HCT116 (cell line): Measurements from ENCODE around the gene LHPP. TPM values are rescaled to one million over a fixed set of nuclear protein-coding genes. Genes with fewer than 3 reads are reported as not detected.

Source experiments
- ATAC-seq: fragments of 200-7000 bp; cut with Tn5 transposase; 2 replicates; pipeline ENCODE4 v1.9.1; 2020; ENCODE audit warnings: mild to moderate bottlenecking, moderate library complexity
- BruUV-seq: library from RNA; stranded (reverse); fragments of 400-500 nt; replicated peaks from 2 replicates; lab custom pipeline; 2021; lab: Mats Ljungman, UMichigan
- CTCF ChIA-PET: fragments of 300-600 bp; sonication (Branson Sonifier 250); formaldehyde crosslinking; loops from one replicate; lab custom pipeline; 2021; ENCODE audit warnings: antibody characterized with exemption; lab: Charles Lee
- POLR2A ChIA-PET: fragments of 300-600, 350-600 bp; sonication (Branson Sonifier 250); formaldehyde crosslinking; loops from one replicate; lab custom pipeline; 2021; ENCODE audit warnings: antibody characterized with exemption; lab: Charles Lee
- RAD21 ChIA-PET, 2 experiments: fragments of 300-600 bp; sonication (Branson Sonifier 250); formaldehyde crosslinking; loops; one replicate each; lab custom pipeline; 2023; ENCODE audit warnings: low total read pairs in 2 of 2; ENCODE audit not compliant: uncharacterized antibody in 2 of 2, unreplicated experiment in 2 of 2, low non-redundant PET in 1 of 2; lab: Charles Lee
- DNase-seq: peaks from one replicate; pipeline ENCODE4 v3.0.0-alpha.2; 2010; ENCODE audit warnings: low read depth, low spot score
- H2AFZ ChIP-seq: fragments of 200-600 bp; shearing (Covaris generic), sonication (generic); 2 replicates; pipeline ENCODE4 v1.6.1; 2017; ENCODE audit warnings: low read depth, mixed run types, mixed read lengths, antibody characterized with exemption, low read length; ENCODE audit not compliant: poor library complexity, severe bottlenecking
- H3K27ac ChIP-seq: 2 replicates; pipeline ENCODE4 v1.5.1; 2012; ENCODE audit warnings: low read depth, low read length
- H3K27me3 ChIP-seq: fragments of 200-600 bp; sonication (generic); 2 replicates; pipeline ENCODE4 v1.6.1; 2016; ENCODE audit warnings: mixed run types, low read length, mixed read lengths; ENCODE audit not compliant: insufficient read depth
- H3K36me3 ChIP-seq, 2 experiments: fragments of 200-500 bp in 1 of 2; fragments of 200-600 bp in 1 of 2; sonication (Bioruptor generic) in 1 of 2; sonication (generic) in 1 of 2; 2 replicates each; pipeline versions ENCODE4 v1.5.1 to v1.6.1; 2014 to 2016; ENCODE audit warnings: low read length in 2 of 2, inconsistent platforms in 1 of 2, mixed read lengths in 1 of 2, mixed run types in 1 of 2; ENCODE audit not compliant: insufficient read depth in 2 of 2, control insufficient read depth in 1 of 2
- H3K4me1 ChIP-seq, 2 experiments: fragments of 200-600 bp in 1 of 2; sonication (generic) in 1 of 2; 2 replicates each; pipeline versions ENCODE4 v1.5.1 to v1.6.1; 2012 to 2017; ENCODE audit warnings: low read length in 2 of 2, inconsistent platforms in 1 of 2, mild to moderate bottlenecking in 1 of 2, mixed read lengths in 1 of 2, mixed run types in 1 of 2, moderate library complexity in 1 of 2; ENCODE audit not compliant: insufficient read depth in 2 of 2, control insufficient read depth in 1 of 2
- H3K4me2 ChIP-seq: fragments of 200-600 bp; sonication (generic); 2 replicates; pipeline ENCODE4 v1.6.1; 2017; ENCODE audit warnings: mixed run types, low read length, mixed read lengths
- H3K4me3 ChIP-seq, 2 experiments: fragments of 200-600 bp in 1 of 2; sonication (generic) in 1 of 2; replicated peaks in 1 of 2; 2 replicates each; pipeline ENCODE4 v1.5.1; 2011 to 2016; ENCODE audit warnings: low read length in 2 of 2, control low read depth in 1 of 2, low read depth in 1 of 2, mild to moderate bottlenecking in 1 of 2, mixed read lengths in 1 of 2, mixed run types in 1 of 2
- H3K79me2 ChIP-seq: fragments of 200-600 bp; sonication (generic); 2 replicates; pipeline ENCODE4 v1.6.1; 2017; ENCODE audit warnings: mild to moderate bottlenecking, mixed run types, low read length, moderate library complexity, mixed read lengths; ENCODE audit not compliant: insufficient read depth
- H3K9ac ChIP-seq: fragments of 200-600 bp; sonication (generic); 2 replicates; pipeline ENCODE4 v1.6.1; 2016; ENCODE audit warnings: low read length, mixed read lengths
- H3K9me2 ChIP-seq: fragments of 200-600 bp; sonication (generic), shearing (Covaris generic); 2 replicates; pipeline ENCODE4 v1.6.1; 2017; ENCODE audit warnings: mixed run types, mild to moderate bottlenecking, moderate library complexity; ENCODE audit not compliant: insufficient read depth
- H3K9me3 ChIP-seq, 2 experiments: fragments of 200-500 bp in 1 of 2; fragments of 200-600 bp in 1 of 2; sonication (Bioruptor generic) in 1 of 2; sonication (generic) in 1 of 2; 2 replicates each; pipeline ENCODE4 v1.6.1; 2014 to 2017; ENCODE audit warnings: low read length in 2 of 2, mixed read lengths in 2 of 2, inconsistent platforms in 1 of 2, low read depth in 1 of 2, mild to moderate bottlenecking in 1 of 2, mixed run types in 1 of 2, moderate library complexity in 1 of 2; ENCODE audit not compliant: control insufficient read depth in 1 of 2, insufficient read depth in 1 of 2
- H4K20me1 ChIP-seq: fragments of 200-600 bp; sonication (generic), shearing (Covaris generic); 2 replicates; pipeline ENCODE4 v1.6.1; 2017; ENCODE audit warnings: mixed run types, mild to moderate bottlenecking, moderate library complexity; ENCODE audit not compliant: insufficient read depth
- CEBPB ChIP-seq: IDR thresholded peaks from 2 replicates; pipeline ENCODE4 v1.6.1; 2012; ENCODE audit warnings: low read depth
- EGR1 ChIP-seq: IDR thresholded peaks from 2 replicates; pipeline ENCODE4 v1.6.1; 2012; ENCODE audit warnings: low read depth
- FOSL1 ChIP-seq: IDR thresholded peaks from 2 replicates; pipeline ENCODE4 v1.6.1; 2012; ENCODE audit warnings: low read depth
- POLR2A ChIP-seq: IDR thresholded peaks from 2 replicates; pipeline ENCODE4 v1.7.0; 2011; ENCODE audit warnings: borderline replicate concordance; ENCODE audit not compliant: insufficient read depth, insufficient read length; ENCODE audit errors: extremely low read depth
- RAD21 ChIP-seq: IDR thresholded peaks from 2 replicates; pipeline ENCODE4 v1.6.1; 2012; ENCODE audit warnings: low read depth, mild to moderate bottlenecking
- SRF ChIP-seq: IDR thresholded peaks from 2 replicates; pipeline ENCODE4 v1.6.1; 2012; ENCODE audit warnings: low read depth
- TCF7L2 ChIP-seq: IDR thresholded peaks from 2 replicates; pipeline ENCODE4 v1.7.0; 2011; ENCODE audit warnings: borderline replicate concordance, inconsistent platforms; ENCODE audit not compliant: insufficient read depth, insufficient read length; ENCODE audit errors: extremely low read depth
- ZFX ChIP-seq: fragments of 450-650 bp; IDR thresholded peaks from 2 replicates; pipeline ENCODE4 v1.6.1; 2017
- intact Hi-C: fragments of 100-400 bp; cut with micrococcal nuclease; formaldehyde crosslinking; loops from 2 replicates; pipeline ENCODE4 v1.10.0; 2022
- total RNA-seq: library from RNA; stranded (reverse); gene quantifications from one replicate; pipeline ENCODE4 v1.2.1, GENCODE V29; 2021; ENCODE audit not compliant: unreplicated experiment
- TF ChIP-seq, protein P1 (sequence below): IDR thresholded peaks from 2 replicates; pipeline ENCODE4 v1.6.1; 2012; ENCODE audit warnings: low read depth
- TF ChIP-seq, protein P2 (sequence below): IDR thresholded peaks from 2 replicates; pipeline ENCODE4 v1.6.1; 2012

The LHPP gene
- total RNA-seq, 1 experiment from 2014 or later, result 45.8 TPM

DNA sequence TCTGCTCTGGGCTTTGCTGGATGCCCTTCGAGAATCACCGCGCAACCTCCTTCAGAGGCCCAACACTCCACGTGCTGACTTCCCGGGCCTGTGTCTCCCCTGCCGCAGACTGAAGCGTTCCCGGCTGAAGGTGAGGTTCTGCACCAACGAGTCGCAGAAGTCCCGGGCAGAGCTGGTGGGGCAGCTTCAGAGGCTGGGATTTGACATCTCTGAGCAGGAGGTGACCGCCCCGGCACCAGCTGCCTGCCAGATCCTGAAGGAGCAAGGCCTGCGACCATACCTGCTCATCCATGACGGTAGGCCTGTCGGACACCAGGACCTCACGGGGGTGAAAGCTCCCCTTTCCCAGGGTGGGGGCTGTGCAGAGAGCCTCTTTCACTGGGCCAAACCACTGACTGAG, 22.4 kb downstream of the LHPP start (continued):
- TF ChIP-seq, protein P1, sequence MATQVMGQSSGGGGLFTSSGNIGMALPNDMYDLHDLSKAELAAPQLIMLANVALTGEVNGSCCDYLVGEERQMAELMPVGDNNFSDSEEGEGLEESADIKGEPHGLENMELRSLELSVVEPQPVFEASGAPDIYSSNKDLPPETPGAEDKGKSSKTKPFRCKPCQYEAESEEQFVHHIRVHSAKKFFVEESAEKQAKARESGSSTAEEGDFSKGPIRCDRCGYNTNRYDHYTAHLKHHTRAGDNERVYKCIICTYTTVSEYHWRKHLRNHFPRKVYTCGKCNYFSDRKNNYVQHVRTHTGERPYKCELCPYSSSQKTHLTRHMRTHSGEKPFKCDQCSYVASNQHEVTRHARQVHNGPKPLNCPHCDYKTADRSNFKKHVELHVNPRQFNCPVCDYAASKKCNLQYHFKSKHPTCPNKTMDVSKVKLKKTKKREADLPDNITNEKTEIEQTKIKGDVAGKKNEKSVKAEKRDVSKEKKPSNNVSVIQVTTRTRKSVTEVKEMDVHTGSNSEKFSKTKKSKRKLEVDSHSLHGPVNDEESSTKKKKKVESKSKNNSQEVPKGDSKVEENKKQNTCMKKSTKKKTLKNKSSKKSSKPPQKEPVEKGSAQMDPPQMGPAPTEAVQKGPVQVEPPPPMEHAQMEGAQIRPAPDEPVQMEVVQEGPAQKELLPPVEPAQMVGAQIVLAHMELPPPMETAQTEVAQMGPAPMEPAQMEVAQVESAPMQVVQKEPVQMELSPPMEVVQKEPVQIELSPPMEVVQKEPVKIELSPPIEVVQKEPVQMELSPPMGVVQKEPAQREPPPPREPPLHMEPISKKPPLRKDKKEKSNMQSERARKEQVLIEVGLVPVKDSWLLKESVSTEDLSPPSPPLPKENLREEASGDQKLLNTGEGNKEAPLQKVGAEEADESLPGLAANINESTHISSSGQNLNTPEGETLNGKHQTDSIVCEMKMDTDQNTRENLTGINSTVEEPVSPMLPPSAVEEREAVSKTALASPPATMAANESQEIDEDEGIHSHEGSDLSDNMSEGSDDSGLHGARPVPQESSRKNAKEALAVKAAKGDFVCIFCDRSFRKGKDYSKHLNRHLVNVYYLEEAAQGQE, result no peak
- TF ChIP-seq EGR1, result no peak
- no peak for TF ChIP-seq FOSL1
- no peak for TF ChIP-seq CEBPB
- no peak for TF ChIP-seq ZFX
- TF ChIP-seq TCF7L2, result no peak
- no peak for TF ChIP-seq POLR2A

DNA sequence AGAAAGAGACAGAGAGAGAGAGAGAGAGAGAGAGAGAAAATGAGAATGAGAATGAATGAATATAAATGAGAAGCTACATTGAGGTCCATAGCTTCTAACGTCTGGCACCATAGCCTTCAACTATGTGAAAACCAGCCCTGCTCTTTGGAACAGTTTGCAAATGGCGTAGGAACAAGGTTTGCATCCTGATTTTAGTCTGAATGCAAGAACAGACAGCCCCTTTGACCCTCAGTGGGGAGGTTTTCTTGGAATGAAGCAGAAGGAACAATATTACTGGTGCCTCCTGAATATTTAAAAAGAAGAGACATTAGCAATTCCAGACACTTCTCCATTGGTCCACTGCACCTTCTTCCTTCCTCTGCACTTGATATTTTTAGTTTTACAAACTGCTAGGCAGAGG, 23.0 kb downstream of the LHPP start:
- ChIA-PET CTCF (no interaction called here), POLR2A (no interaction called here), RAD21 (no interaction called here)
- no peak overlapping the region for H3K9ac ChIP-seq
- no peak overlapping the region for H2AFZ ChIP-seq
- intact Hi-C loops, result no loop called here
- H3K79me2 ChIP-seq, result no peaks in the 10 kb centered on the region
- H3K36me3 ChIP-seq, result no peaks in the 10 kb centered on the region; a peak in 1 of 4 replicates
- no peaks in the 10 kb centered on the region for H3K9me2 ChIP-seq
- H3K27ac ChIP-seq, result no peak overlapping the region
- no peak overlapping the region for H3K4me3 ChIP-seq
- no peak overlapping the region for H3K4me2 ChIP-seq
- H3K27me3 ChIP-seq, result no peaks in the 10 kb centered on the region
- H3K9me3 ChIP-seq, result no peaks in the 10 kb centered on the region
- H4K20me1 ChIP-seq, result no peaks in the 10 kb centered on the region
- TF ChIP-seq RAD21, result no peak
- TF ChIP-seq, protein P2, sequence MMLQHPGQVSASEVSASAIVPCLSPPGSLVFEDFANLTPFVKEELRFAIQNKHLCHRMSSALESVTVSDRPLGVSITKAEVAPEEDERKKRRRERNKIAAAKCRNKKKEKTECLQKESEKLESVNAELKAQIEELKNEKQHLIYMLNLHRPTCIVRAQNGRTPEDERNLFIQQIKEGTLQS, result no peak
- TF ChIP-seq FOSL1, result no peak
- TF ChIP-seq SRF, result no peak
- no TSS peak for BruUV-seq
- no peaks in the 10 kb centered on the region for H3K4me1 ChIP-seq
- DNase-seq (no peak), ATAC-seq (no peak)
